HG03175 (cell line): ENCODE measurements around the gene MREG.
A peak's percentile ranks its signal among the peaks of the same experiment; 100 is the strongest.
"Not testable (repeated sequence)": the region's sequence is repeated elsewhere in the genome, so short reads cannot be mapped to it uniquely, and the experiment has no call there.

ENCODE experiments used
- ATAC-seq: cut with Tn5 transposase; IDR thresholded peaks from one replicate; pipeline ENCODE4 v1.9.1; 2021; ENCODE audit warnings: mild to moderate bottlenecking, moderate library complexity; ENCODE audit not compliant: unreplicated experiment

Gene MREG

GRCh38 chr2:215965532-215966165 is 47.7 kb downstream of the MREG start:
- no peak for ATAC-seq

DNA sequence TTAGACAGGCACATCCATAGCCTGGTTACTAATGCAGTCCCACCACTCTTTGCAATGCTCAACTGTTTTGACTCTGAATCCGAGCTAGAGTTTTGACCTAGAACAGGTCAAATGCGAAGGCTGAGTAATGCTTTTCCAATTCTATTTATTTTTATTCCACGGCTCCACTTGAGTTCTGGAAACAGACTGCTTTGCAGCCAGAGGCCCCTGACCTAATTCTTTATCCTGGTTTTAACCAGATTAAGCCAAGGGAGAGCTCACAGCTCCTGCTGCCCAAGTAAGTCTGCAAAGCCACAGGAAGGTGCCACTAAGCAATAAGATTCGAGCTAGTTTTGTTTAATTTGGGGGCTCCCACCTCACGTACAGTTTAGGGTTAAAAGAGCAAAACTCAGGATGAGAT is 51.4 kb downstream of the MREG start:
- ATAC-seq = no peak

DNA sequence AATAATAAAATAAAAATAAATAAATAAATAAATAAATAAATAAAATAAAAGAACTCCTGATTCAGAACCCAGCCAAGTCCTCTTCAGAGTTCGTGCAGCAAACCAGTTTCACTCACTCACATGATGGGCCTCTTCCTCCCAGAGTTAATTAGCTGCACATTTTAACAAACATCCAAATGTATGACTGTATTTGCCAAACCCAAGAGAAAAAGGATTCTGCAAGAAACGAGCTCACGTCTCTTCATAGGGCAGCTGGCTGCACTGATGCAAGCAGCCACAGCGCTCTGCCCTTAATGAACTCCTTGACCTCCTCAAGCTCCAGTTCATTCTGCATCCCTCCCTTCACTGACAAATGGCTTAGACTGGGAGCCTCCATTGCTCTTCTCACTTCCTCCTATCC is 55.1 kb downstream of the MREG start:
- no peak for ATAC-seq

- not testable (repeated sequence) for ATAC-seq
Measured at GRCh38 chr2:215957354-215958122, 55.8 kb downstream of the MREG start.

GRCh38 chr2:215952860-215953637 is 60.3 kb downstream of the MREG start:
- ATAC-seq = no peak

DNA sequence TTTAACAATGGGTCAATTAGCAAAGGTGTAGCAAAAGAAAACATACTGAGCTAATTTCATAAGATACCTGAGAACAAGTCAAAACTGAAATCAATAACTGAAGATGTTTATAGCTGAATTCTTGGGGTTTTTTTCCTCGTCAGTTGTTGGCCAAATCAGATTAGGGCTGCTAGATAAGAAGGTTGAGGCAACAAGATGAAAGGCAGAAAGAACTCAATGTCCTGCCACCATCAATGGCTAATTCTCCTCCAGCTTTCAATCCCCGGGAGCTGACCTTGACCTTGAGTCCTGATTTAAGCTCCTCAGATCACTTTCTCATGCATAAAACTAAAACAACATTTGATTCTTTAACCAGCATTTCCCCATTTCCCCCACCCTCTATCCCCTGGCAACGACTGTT is 61.8 kb downstream of the MREG start:
- no peak for ATAC-seq

- peak; percentile 90 for ATAC-seq
Measured at GRCh38 chr2:215949991-215950404, 63.4 kb downstream of the MREG start.

GRCh38 chr2:215948051-215948450 is 65.3 kb downstream of the MREG start:
- ATAC-seq = no peak

- ATAC-seq = no peak
Measured at GRCh38 chr2:215946586-215946985, 66.8 kb downstream of the MREG start.

DNA sequence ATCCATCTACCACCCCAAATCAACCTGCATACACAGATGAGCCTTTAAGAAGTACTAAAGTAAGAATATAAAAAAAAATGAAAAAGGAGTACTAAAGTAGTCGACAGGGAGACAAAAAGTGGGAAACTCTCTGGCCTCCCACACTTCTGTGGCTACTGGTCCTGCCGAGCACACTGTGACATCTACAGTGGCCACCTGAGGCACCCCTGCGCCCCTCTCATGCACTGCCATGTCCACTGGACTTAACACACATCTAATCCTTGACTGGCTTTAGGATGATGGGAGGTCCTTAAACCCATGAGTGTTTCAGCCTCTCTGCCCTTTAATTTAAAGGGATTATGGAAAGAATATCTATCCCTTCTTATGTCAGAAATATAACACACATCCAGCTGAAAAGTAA is 71.2 kb downstream of the MREG start:
- no peak for ATAC-seq

DNA sequence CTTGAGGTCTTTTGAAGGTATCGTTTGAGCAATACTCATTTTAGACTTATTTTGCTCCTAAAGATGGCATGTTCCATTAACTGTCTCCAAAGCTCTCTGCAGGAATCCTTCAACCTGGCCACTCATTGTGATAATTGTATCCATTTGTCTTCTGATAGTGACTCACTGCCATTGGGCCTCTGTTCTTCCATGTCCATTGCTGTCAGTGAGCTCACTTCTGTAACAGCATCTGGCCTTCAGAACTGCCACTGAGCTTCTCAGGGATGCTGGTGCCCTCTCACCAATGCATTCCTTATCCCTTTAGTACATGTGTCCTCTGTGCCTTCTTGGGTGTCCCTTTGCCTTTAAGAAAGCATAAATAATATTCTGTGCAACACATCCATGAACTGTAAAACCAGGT is 71.6 kb downstream of the MREG start:
- ATAC-seq = no peak

DNA sequence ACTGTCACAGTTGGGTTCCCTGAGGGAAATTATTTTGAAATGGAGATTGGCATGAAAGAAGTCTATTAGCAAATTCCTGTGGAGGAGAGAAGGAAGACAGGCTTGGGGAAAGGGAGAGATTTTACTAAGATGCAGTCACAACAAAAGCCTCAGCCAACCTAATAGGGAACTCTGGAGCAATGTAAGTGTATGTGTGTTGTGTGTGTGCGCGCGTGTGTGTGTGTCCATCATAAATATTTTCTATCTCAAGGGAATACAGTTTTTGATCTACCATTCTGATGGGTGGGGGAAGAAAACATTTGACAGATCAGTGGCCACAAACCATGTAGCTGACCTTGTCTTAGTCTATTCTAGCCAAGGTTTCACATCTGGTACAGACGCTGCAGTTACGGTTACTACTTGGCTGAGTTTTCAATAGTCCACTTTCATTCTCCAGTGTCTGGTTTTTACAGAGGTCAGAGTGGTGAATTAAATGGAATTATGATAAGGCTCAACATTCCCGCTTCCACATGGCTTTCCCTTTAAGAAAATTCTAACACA is 72.6 kb downstream of the MREG start:
- no peak for ATAC-seq

DNA sequence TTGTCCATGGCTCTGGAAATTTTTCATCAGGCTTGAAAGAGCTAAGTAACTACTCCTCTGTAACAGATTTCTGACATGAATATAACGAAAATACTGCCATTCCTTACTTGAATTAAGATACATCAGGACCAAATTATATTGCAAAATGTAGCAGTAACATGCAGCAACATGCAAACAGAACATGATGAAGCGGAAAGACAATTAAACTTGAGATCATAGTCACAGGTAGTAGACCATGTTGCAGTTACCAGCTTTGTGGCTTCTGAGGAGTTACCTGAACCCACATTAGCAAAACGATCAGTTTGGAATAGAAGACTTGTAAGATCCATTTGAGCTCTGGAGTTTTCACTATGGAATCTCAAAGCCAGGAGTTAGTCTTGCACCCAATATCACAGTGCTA is 76.2 kb downstream of the MREG start:
- no peak for ATAC-seq

- ATAC-seq = no peak
Measured at GRCh38 chr2:215933151-215933550, 80.2 kb downstream of the MREG start.

GRCh38 chr2:215931256-215931903 is 82.0 kb downstream of the MREG start:
- peak; percentile 76 for ATAC-seq

- ATAC-seq = no peak
Measured at GRCh38 chr2:215930505-215931253, 82.7 kb downstream of the MREG start.

- peak; percentile 41 for ATAC-seq
Measured at GRCh38 chr2:215929602-215930335, 83.6 kb downstream of the MREG start.

GRCh38 chr2:215928086-215928485 is 85.3 kb downstream of the MREG start:
- no peak for ATAC-seq

GRCh38 chr2:215926992-215927391 is 86.4 kb downstream of the MREG start:
- not testable (repeated sequence) for ATAC-seq

DNA sequence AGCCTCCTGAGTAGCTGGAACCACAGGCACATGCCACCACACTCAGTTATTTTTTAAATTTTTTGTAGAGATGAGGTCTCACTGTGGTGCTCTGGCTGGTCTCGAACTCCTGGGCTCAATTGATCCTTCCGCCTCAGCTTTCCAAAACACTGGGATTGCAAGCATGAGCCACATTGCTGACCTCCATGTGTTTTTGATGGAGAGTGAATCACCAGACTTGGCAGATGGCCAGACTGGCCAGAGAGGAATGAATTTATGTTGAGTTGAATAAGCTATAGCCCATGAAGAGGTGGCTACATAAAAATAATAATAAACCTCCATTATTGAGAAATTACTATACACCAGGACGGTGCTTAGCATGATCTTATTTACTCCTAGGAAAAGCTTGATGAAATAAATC is 91.5 kb downstream of the MREG start:
- ATAC-seq = no peak
